ENCODE results near the gene INSR. TPM values are rescaled to one million over a fixed set of nuclear protein-coding genes. Genes with fewer than 3 reads are reported as not detected.

The INSR gene
- total and polyA plus RNA-seq, 8 donors = 14.0 to 22.8 (median 18.2) TPM

DNA sequence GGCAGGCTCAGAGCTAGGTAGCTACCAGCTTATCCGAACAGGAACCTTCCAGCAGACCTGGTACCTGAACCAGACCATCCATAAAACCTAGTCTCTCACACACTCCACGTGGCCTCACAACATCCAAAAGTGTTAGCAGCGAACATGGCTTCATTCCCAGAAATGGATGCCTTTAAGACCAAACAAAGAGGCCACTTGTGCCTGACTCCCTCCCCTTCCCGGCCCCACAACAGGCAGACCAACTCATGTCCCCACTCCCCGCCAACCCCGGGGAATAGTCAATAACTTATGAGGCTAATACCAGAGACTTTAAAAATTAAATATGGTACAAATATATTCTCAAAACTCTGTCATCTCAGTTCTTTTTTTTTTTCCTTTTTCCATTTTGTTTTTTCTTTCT is 178.5 kb downstream of the INSR start:
- no peaks in the 10 kb centered on the region for H3K4me1 ChIP-seq
- H3K4me3 ChIP-seq = no peak overlapping the region
- DNase-seq (no peak), ATAC-seq (no peak)
- TF ChIP-seq, protein P1, sequence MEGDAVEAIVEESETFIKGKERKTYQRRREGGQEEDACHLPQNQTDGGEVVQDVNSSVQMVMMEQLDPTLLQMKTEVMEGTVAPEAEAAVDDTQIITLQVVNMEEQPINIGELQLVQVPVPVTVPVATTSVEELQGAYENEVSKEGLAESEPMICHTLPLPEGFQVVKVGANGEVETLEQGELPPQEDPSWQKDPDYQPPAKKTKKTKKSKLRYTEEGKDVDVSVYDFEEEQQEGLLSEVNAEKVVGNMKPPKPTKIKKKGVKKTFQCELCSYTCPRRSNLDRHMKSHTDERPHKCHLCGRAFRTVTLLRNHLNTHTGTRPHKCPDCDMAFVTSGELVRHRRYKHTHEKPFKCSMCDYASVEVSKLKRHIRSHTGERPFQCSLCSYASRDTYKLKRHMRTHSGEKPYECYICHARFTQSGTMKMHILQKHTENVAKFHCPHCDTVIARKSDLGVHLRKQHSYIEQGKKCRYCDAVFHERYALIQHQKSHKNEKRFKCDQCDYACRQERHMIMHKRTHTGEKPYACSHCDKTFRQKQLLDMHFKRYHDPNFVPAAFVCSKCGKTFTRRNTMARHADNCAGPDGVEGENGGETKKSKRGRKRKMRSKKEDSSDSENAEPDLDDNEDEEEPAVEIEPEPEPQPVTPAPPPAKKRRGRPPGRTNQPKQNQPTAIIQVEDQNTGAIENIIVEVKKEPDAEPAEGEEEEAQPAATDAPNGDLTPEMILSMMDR (IDR thresholded peaks at IDR 0.05) = no peak
- no peak overlapping the region for H3K27ac ChIP-seq
- H3K9me3 ChIP-seq = no peaks in the 10 kb centered on the region
- peaks cover 0 to 36% of the 10 kb centered on the region in 2 donors for H3K36me3 ChIP-seq
- H3K27me3 ChIP-seq = no peaks in the 10 kb centered on the region
- intact Hi-C loops (cut with DNase I) = no loop called here

DNA sequence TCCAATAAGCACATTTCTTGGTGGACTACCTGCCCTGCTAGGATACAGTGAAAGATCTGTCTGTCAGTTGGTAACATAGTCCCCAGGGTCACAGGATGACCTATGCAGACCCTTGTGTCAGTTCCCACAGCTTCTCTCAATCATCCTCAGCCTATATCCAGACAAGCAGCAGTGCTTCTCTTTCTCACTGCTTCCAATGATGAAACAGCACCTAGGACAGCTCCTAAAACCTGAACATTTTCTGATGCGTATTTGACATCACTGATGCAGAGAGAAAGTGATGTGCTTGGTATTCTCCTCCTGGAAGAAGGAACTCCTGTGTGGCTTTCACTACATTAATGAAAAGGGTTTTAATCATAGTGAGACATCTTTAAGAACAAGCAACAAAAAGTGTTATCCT is 181.0 kb downstream of the INSR start:
- intact Hi-C loops (cut with DNase I) = no loop called here
- H3K4me1 ChIP-seq = no peaks in the 10 kb centered on the region
- no peak overlapping the region for H3K4me3 ChIP-seq
- no peak for ATAC-seq
- H3K27ac ChIP-seq = no peak overlapping the region
- H3K9me3 ChIP-seq = no peaks in the 10 kb centered on the region
- H3K27me3 ChIP-seq = peaks cover 0 to 5% of the 10 kb centered on the region in 2 donors
- H3K36me3 ChIP-seq = peaks cover 0 to 22% of the 10 kb centered on the region in 2 donors
- DNase-seq = no peak
- TF ChIP-seq, protein P1 (IDR thresholded peaks at IDR 0.05) = no peak

DNA sequence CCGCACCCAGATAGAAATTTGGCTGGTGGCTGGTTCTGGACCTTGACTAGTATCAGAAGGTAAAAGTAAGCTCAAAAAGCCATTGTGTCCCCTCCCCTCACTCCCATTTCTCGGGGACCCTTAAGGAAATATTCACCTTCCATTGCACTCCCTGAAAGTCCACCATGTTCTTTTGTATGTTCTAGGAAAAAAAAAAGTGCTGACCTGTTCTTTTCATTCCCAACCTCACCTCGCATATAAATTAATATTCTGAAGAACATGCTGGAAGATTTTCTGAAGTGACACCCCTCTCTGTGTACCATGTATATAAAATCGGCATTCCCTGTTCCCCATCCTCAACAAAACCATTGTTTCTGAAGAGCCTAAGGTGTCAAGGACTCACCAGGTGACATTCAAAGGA is 181.5 kb downstream of the INSR start:
- intact Hi-C loops (cut with DNase I) = no loop called here
- TF ChIP-seq, protein P1 (IDR thresholded peaks at IDR 0.05) = no peak
- Histone ChIP-seq H3K27ac (no peak overlapping the region), H3K4me3 (no peak overlapping the region), H3K9me3 (no peaks in the 10 kb centered on the region), H3K36me3 (peaks cover 0 to 19% of the 10 kb centered on the region in 2 donors), H3K27me3 (peaks cover 0 to 5% of the 10 kb centered on the region in 2 donors), H3K4me1 (no peaks in the 10 kb centered on the region)
- no peak for DNase-seq
- ATAC-seq = no peak

DNA sequence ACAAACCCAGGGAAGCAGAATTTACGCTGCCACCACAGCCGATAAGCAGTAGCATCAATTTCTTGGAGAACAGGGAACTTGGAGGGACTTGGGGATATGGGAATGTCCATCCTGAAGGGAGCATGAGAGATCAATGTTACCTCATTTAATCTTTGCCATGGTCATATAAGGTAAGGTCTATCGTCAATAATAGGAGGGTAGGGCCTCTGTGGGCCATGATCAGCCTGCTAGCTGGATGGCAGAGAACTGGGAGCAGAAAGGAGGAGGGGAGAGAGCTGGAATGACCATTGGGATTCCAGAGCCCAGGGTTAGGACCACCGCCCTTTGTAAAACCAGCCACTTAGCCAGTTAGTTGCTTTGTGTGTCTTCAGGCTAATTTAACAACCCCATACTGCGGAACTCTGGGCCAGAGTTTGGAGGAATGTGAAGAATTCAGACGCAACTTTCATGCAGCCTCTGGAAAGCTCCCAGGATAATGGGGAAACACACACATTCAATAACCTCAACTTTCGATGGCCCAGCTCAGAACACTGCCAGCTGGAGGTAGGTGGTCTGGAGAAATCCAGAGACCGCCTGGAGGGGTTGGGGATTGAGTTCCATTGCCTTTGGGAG is 184.4 kb downstream of the INSR start:
- no peak for DNase-seq

More for the DNA sequence above, 184.4 kb downstream of the INSR start:
- Histone ChIP-seq H3K9me3 (no peaks in the 10 kb centered on the region), H3K4me1 (no peaks in the 10 kb centered on the region), H3K4me3 (no peak overlapping the region), H3K27me3 (peaks cover 0 to 5% of the 10 kb centered on the region in 2 donors), H3K36me3 (no peaks in the 10 kb centered on the region), H3K27ac (no peak overlapping the region)
- TF ChIP-seq, protein P1 (IDR thresholded peaks at IDR 0.05) = no peak
- intact Hi-C loops (cut with DNase I) = no loop called here
- ATAC-seq = no peak

All from left lung (tissue), 10 donors.